ENCODE data around the gene GLIS1.

The GLIS1 gene

DNA sequence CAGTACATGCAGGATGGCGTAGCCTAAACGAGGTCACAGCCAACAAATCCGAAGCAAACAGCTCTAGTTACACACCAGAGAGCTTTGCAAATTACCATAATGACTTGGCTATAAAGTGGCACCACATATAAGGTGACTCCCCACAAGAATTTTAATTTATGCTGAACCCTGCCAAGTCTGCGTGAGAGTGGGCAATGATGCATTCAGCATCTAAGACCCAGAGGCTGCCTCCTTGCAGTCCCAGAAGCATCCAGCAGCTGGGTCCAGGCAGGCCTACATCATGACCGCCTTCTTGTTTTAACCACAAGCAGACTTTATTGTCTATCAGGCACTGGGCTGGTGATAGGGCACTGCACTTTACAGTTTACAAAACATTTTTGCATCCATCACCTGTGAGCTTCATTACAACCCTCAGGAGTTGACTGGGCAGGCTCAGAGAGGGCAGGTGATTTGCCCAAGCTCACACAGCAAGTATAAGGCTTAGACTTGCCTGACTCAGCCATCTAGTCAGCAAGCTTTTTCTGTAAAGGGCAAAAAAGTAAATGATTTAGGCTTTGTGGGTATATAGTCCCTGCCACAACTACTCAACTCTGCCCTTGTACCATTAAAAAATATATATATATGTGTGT is 134.6 kb downstream of the GLIS1 start:
- Histone ChIP-seq H3K4me3 (no peak overlapping the region), H3K27ac (no peak overlapping the region)
- DNase-seq (ENCODE audit: low spot score) = no peak
- TF ChIP-seq, protein P1, sequence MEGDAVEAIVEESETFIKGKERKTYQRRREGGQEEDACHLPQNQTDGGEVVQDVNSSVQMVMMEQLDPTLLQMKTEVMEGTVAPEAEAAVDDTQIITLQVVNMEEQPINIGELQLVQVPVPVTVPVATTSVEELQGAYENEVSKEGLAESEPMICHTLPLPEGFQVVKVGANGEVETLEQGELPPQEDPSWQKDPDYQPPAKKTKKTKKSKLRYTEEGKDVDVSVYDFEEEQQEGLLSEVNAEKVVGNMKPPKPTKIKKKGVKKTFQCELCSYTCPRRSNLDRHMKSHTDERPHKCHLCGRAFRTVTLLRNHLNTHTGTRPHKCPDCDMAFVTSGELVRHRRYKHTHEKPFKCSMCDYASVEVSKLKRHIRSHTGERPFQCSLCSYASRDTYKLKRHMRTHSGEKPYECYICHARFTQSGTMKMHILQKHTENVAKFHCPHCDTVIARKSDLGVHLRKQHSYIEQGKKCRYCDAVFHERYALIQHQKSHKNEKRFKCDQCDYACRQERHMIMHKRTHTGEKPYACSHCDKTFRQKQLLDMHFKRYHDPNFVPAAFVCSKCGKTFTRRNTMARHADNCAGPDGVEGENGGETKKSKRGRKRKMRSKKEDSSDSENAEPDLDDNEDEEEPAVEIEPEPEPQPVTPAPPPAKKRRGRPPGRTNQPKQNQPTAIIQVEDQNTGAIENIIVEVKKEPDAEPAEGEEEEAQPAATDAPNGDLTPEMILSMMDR (IDR thresholded peaks at IDR 0.05) = no peak

DNA sequence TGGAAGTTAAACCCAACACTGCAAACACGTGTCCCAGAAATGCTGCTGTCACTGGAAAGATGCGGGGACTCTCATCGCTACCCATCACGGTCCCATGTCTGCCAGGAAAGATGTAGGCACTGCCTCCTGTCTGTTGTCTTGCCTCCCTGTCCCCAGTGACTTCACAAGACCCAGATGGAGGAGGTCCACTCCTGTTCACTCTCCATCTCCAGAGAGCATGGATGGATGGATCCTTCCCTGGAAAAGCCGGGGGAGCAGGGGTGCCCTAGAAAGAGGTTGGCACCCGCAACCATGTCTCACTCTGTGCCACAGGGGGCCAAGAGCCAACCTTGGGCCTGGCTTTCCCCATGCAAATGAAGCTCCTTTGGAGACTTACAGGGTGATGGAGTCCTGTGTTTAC is 135.5 kb downstream of the GLIS1 start:
- DNase-seq (ENCODE audit: low spot score) = no peak
- Histone ChIP-seq H3K27ac (no peak overlapping the region), H3K4me3 (no peak overlapping the region)
- TF ChIP-seq, protein P1 (IDR thresholded peaks at IDR 0.05) = no peak

DNA sequence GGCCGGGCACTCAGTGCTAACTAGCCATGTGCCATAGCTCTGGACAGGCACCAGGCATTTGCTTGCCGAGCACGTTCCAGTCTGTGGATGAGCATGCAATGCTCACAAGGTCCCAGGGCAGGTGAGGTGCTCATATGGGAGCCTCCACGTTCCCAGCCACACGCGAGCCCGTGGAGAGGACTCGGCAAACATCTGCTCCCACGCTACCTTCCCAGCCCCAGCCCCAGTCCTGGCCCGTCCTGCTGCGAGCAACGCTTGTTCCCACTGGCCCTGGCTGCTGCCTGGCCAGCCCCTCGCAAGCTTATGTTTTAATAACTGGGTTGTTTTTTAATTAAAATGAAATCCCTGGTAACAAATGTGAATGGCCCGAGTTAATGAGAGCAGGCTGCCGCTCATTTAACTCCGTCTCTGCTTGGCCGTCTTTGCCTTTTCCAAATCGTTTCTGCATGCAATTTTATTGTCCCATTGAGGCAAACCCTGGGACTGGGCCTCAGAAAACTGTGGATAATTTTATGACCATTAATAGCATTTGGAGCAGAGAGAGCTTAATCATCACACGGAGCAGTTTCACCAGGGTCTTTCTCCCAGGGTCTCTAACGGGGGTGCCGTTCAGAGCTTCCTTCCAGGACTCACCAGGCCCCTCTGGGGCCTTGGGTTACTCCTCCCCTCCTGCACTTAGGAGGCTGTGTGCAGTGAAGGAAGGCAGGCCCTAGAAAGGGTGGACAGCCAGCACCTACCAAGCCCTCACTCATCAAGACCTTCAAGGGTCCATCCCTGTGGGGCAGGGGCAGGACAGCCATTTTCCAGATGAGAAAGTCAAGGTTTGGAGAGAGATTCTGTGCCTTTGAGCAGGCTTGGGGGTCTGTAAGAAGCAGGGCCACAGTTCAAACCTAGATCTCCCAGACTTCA is 136.8 kb downstream of the GLIS1 start:
- no peak overlapping the region for H3K27ac ChIP-seq
- TF ChIP-seq, protein P1 (IDR thresholded peaks at IDR 0.05) = no peak
- no peak for DNase-seq (ENCODE audit: low spot score)
- no peak overlapping the region for H3K4me3 ChIP-seq

DNA sequence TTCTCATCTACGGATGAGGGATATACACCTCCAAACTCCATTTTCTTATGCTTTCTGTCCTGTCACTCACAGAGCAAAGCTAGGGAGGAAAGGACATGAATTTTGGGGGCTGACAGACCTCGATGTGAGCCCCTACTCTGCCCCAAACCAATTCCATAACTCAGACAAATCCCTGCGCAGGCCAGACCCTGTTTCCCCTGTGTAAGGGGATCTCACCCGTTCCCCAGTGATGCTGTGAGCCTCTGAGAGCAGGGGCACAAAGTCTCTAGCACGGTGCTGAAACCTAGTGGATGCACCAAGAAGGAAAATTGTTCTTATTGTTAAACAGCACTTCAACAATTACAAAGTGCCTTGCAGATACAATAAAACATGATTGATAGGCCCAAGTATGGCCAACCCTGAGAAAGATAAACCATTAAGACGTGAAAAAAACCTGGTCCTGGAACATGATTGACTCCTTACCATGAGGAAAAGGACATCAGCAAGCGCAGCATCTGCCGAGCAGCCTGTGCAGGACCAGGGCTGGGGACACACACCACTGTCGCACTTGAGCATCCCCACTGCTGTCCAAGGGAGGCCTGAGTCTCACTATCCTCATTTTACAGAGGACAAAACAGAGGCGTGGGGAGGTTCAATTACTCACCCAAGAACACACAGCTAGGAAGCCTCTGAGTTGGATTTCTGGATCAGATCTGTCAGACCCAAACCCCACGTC is 137.8 kb downstream of the GLIS1 start:
- H3K27ac ChIP-seq = no peak overlapping the region
- TF ChIP-seq, protein P1 (IDR thresholded peaks at IDR 0.05) = no peak
- DNase-seq (ENCODE audit: low spot score) = no peak
- no peak overlapping the region for H3K4me3 ChIP-seq

DNA sequence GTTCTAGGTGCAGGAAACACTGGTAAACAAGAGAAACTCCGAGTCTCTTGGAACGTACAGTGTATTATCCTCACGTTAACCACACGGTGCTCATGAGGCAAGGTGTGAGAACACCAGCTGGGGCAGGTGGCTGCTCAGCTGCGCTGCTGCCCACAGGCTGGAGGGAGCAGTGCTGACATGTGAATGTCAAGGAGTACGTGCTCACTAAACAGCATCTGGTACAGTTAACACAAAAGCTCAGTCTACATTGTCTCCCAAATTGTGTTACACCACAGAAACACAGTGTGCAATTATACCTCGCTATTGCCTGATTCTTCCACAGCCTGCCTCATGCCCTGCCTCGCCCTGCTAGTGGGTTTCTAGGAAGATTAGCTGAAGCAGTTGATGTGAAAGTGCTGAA is 138.4 kb downstream of the GLIS1 start:
- no peak overlapping the region for H3K4me3 ChIP-seq
- TF ChIP-seq, protein P1 (IDR thresholded peaks at IDR 0.05) = no peak
- no peak overlapping the region for H3K27ac ChIP-seq
- no peak for DNase-seq (ENCODE audit: low spot score)

DNA sequence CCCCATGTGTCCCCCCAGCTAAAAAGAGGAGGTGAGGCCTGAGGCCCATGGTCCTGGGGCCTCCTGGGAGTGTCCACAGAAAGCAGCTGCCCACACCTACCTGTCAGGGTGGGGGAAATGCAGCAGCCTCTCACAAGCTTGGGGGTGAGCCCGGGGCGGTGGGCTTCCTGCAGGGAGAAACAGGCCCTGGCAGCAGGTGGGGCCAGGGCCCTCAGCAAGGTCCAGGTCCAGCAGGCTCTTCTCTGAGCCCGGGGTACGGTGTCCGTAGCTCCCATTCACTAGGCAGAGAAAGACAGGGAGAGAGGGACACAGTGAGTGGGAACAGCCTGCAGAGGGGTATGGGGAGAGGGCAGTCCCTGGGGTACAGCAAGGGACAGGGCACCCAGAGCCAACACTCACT is 139.0 kb downstream of the GLIS1 start:
- no peak for DNase-seq (ENCODE audit: low spot score)
- Histone ChIP-seq H3K4me3 (no peak overlapping the region), H3K27ac (no peak overlapping the region)
- TF ChIP-seq, protein P1 (IDR thresholded peaks at IDR 0.05) = no peak

All from coronary artery (tissue), 2 donors.